WTC11 (cell line): ENCODE results near the gene KCNT2.

Source experiments
- TF ChIP-seq, protein P1 (sequence below): fragments of 200-600 bp; IDR thresholded peaks from 2 replicates; pipeline ENCODE4 v1.8.0; 2022; ENCODE audit warnings: antibody characterized with exemption
- TF ChIP-seq, protein P2 (sequence below): sonication (generic); formaldehyde crosslinking; IDR thresholded peaks from 2 replicates; pipeline ENCODE4 v1.8.1; 2022; ENCODE audit warnings: low read depth, missing genetic modification reagents, borderline replicate concordance

DNA sequence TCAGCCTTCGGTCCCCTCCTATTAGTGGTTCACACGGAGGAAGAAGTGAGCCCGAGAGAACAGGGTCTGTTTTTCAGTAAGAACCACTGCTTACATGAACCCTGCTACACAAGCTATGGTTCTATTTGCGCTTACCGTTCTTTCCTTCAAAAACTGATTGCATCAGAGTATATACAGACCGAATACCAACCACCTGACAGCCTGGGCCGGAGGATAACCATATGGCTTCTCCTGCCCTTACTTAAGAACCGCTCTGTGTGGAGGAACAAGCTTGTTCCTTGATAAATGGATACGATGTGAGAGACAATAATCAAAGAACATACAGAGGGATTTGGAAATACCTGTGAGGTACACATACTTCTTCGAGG is 1.1 kb upstream of the KCNT2 start:
- TF ChIP-seq, protein P1, sequence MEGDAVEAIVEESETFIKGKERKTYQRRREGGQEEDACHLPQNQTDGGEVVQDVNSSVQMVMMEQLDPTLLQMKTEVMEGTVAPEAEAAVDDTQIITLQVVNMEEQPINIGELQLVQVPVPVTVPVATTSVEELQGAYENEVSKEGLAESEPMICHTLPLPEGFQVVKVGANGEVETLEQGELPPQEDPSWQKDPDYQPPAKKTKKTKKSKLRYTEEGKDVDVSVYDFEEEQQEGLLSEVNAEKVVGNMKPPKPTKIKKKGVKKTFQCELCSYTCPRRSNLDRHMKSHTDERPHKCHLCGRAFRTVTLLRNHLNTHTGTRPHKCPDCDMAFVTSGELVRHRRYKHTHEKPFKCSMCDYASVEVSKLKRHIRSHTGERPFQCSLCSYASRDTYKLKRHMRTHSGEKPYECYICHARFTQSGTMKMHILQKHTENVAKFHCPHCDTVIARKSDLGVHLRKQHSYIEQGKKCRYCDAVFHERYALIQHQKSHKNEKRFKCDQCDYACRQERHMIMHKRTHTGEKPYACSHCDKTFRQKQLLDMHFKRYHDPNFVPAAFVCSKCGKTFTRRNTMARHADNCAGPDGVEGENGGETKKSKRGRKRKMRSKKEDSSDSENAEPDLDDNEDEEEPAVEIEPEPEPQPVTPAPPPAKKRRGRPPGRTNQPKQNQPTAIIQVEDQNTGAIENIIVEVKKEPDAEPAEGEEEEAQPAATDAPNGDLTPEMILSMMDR: no peak
- TF ChIP-seq, protein P2, sequence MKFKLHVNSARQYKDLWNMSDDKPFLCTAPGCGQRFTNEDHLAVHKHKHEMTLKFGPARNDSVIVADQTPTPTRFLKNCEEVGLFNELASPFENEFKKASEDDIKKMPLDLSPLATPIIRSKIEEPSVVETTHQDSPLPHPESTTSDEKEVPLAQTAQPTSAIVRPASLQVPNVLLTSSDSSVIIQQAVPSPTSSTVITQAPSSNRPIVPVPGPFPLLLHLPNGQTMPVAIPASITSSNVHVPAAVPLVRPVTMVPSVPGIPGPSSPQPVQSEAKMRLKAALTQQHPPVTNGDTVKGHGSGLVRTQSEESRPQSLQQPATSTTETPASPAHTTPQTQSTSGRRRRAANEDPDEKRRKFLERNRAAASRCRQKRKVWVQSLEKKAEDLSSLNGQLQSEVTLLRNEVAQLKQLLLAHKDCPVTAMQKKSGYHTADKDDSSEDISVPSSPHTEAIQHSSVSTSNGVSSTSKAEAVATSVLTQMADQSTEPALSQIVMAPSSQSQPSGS (CRISPR knock-in tag): no peak
